H1 (cell line): ENCODE measurements around the gene MYOCD. TPM values are rescaled to one million over a fixed set of nuclear protein-coding genes. Genes with fewer than 3 reads are reported as not detected.

Experiments used
- CTCF ChIA-PET: fragments of 300-600 bp; sonication (Branson Sonifier 250); formaldehyde crosslinking; loops from one replicate; lab custom pipeline; 2021; ENCODE audit not compliant: partially characterized antibody; lab: Charles Lee
- POLR2A ChIA-PET: fragments of 300-600 bp; sonication (Branson Sonifier 250); formaldehyde crosslinking; loops from one replicate; lab custom pipeline; 2021; ENCODE audit warnings: inconsistent platforms; ENCODE audit not compliant: partially characterized antibody; lab: Charles Lee
- DNase-seq, 2 experiments: peaks; one replicate each; pipeline versions ENCODE4 v3.0.0 to v3.0.0-alpha.2; 2010 to 2022; ENCODE audit warnings: low spot score in 2 of 2, low read depth in 1 of 2, mixed read lengths in 1 of 2
- FAIRE-seq: peaks from 2 replicates; lab custom pipeline; 2011; peaks lifted over from hg19 to GRCh38; lab: Jason Lieb, UNC
- H2AFZ ChIP-seq: 2 replicates; pipeline ENCODE4 v1.8.1; 2012; ENCODE audit warnings: low read length, inconsistent platforms
- H2AK5ac ChIP-seq: 2 replicates; pipeline ENCODE4 v1.6.1; 2013; ENCODE audit warnings: low read depth, low read length
- H2BK120ac ChIP-seq: replicated peaks from 2 replicates; pipeline ENCODE3; 2013; ENCODE audit warnings: low read depth, low read length, inconsistent platforms
- H2BK12ac ChIP-seq: 2 replicates; pipeline ENCODE4 v1.6.1; 2013; ENCODE audit warnings: low read depth, low read length
- H2BK15ac ChIP-seq: 2 replicates; pipeline ENCODE4 v1.6.1; 2013; ENCODE audit warnings: low read length
- H2BK20ac ChIP-seq: 2 replicates; pipeline ENCODE4 v1.6.1; 2013; ENCODE audit warnings: low read length
- H2BK5ac ChIP-seq: 2 replicates; pipeline ENCODE4 v1.6.1; 2013; ENCODE audit warnings: low read depth, low read length
- H3K14ac ChIP-seq: 2 replicates; pipeline ENCODE4 v1.6.1; 2013; ENCODE audit warnings: inconsistent platforms; ENCODE audit not compliant: insufficient read length
- H3K18ac ChIP-seq: 2 replicates; pipeline ENCODE4 v1.6.1; 2013; ENCODE audit warnings: low read length; ENCODE audit errors: extremely low read depth
- H3K23ac ChIP-seq: 2 replicates; pipeline ENCODE4 v1.6.1; 2013; ENCODE audit warnings: inconsistent platforms; ENCODE audit not compliant: insufficient read length
- H3K23me2 ChIP-seq: 2 replicates; pipeline ENCODE4 v1.6.1; 2013; ENCODE audit warnings: low read depth, low read length
- H3K27ac ChIP-seq: 2 replicates; pipeline ENCODE4 v1.6.1; 2011; ENCODE audit warnings: low read depth, low read length, inconsistent platforms
- H3K27me3 ChIP-seq, 4 experiments: replicated peaks in 1 of 4; 1 replicate in 1 of 4; 2 replicates in 3 of 4; pipeline versions ENCODE4 v1.6.1 to v1.8.1; 2011 to 2013; ENCODE audit warnings: low read length in 3 of 4, mild to moderate bottlenecking in 3 of 4, inconsistent platforms in 2 of 4, mixed read lengths in 2 of 4, moderate library complexity in 1 of 4; ENCODE audit not compliant: control insufficient read depth in 3 of 4, insufficient read depth in 3 of 4; ENCODE audit errors: extremely low read depth in 1 of 4
- H3K36me3 ChIP-seq, 4 experiments: 2 replicates each; pipeline versions ENCODE4 v1.6.1 to v1.8.1; 2011 to 2013; ENCODE audit warnings: mild to moderate bottlenecking in 4 of 4, low read length in 3 of 4, moderate library complexity in 2 of 4, control low read depth in 1 of 4, inconsistent platforms in 1 of 4; ENCODE audit not compliant: insufficient read depth in 4 of 4, control insufficient read depth in 2 of 4
- H3K4ac ChIP-seq: replicated peaks from 2 replicates; pipeline ENCODE3; 2013; ENCODE audit warnings: low read length, low read depth, mixed read lengths, inconsistent platforms; ENCODE audit not compliant: insufficient read length
- H3K4me1 ChIP-seq, 4 experiments: replicated peaks in 1 of 4; 1 replicate in 1 of 4; 2 replicates in 3 of 4; pipeline versions ENCODE4 v1.6.1 to v1.8.1; 2011 to 2013; ENCODE audit warnings: low read length in 3 of 4, inconsistent platforms in 2 of 4, mixed read lengths in 1 of 4; ENCODE audit not compliant: insufficient read depth in 4 of 4, control insufficient read depth in 3 of 4
- H3K4me2 ChIP-seq, 2 experiments: 2 replicates each; pipeline versions ENCODE4 v1.6.1 to v1.8.1; 2011 to 2013; ENCODE audit warnings: low read depth in 2 of 2, low read length in 2 of 2, control low read depth in 1 of 2, inconsistent platforms in 1 of 2, mild to moderate bottlenecking in 1 of 2; ENCODE audit not compliant: insufficient read depth in 1 of 2
- H3K4me3 ChIP-seq, 4 experiments: fragments of 200-600, 300-600 bp in 1 of 4; sonication (generic), shearing (Covaris generic), sonication (Bioruptor Twin) in 1 of 4; 2 replicates each; pipeline versions ENCODE4 v1.5.1 to v1.8.1; 2011 to 2016; ENCODE audit warnings: low read length in 4 of 4, low read depth in 3 of 4, control low read depth in 2 of 4, inconsistent platforms in 2 of 4, mild to moderate bottlenecking in 2 of 4, mixed read lengths in 1 of 4, moderate library complexity in 1 of 4; ENCODE audit not compliant: insufficient read depth in 2 of 4; ENCODE audit errors: extremely low read depth in 1 of 4
- H3K56ac ChIP-seq: replicated peaks from 2 replicates; pipeline ENCODE3; 2013; ENCODE audit warnings: low read depth, mild to moderate bottlenecking, mixed read lengths, low read length, inconsistent platforms; ENCODE audit not compliant: insufficient read length
- H3K79me1 ChIP-seq: 2 replicates; pipeline ENCODE4 v1.6.1; 2013; ENCODE audit warnings: low read depth, low read length, control low read depth
- H3K79me2 ChIP-seq, 2 experiments: 2 replicates each; pipeline versions ENCODE4 v1.6.1 to v1.8.1; 2012 to 2013; ENCODE audit warnings: low read length in 2 of 2, mild to moderate bottlenecking in 2 of 2, inconsistent platforms in 1 of 2; ENCODE audit not compliant: insufficient read depth in 2 of 2, control insufficient read depth in 1 of 2
- H3K9ac ChIP-seq, 4 experiments: replicated peaks in 1 of 4; 1 replicate in 1 of 4; 2 replicates in 3 of 4; pipeline versions ENCODE4 v1.6.1 to v1.8.1; 2011 to 2013; ENCODE audit warnings: low read depth in 3 of 4, low read length in 3 of 4, control low read depth in 2 of 4, mild to moderate bottlenecking in 2 of 4, moderate library complexity in 2 of 4, inconsistent platforms in 1 of 4; ENCODE audit errors: extremely low read depth in 1 of 4
- H3K9me3 ChIP-seq, 2 experiments: 2 replicates each; pipeline versions ENCODE4 v1.6.1 to v1.8.1; 2012 to 2013; ENCODE audit warnings: mild to moderate bottlenecking in 2 of 2, moderate library complexity in 2 of 2, control low read depth in 1 of 2, inconsistent platforms in 1 of 2, low read depth in 1 of 2, low read length in 1 of 2, mixed read lengths in 1 of 2; ENCODE audit not compliant: insufficient read depth in 2 of 2
- H4K20me1 ChIP-seq, 2 experiments: replicated peaks in 1 of 2; 2 replicates each; pipeline versions ENCODE3 to v1.8.1; 2011 to 2013; ENCODE audit warnings: inconsistent platforms in 2 of 2, low read length in 2 of 2, mild to moderate bottlenecking in 1 of 2; ENCODE audit not compliant: insufficient read depth in 2 of 2, control insufficient read depth in 1 of 2
- H4K5ac ChIP-seq: 2 replicates; pipeline ENCODE4 v1.6.1; 2013; ENCODE audit warnings: low read length, low read depth, mixed read lengths, inconsistent platforms; ENCODE audit not compliant: insufficient read length
- H4K8ac ChIP-seq: 2 replicates; pipeline ENCODE4 v1.8.0; 2013; ENCODE audit warnings: mild to moderate bottlenecking, moderate library complexity, low read length, inconsistent platforms; ENCODE audit not compliant: insufficient read depth; ENCODE audit errors: extremely low read depth
- H4K91ac ChIP-seq: replicated peaks from 2 replicates; pipeline ENCODE3; 2013; ENCODE audit warnings: low read length, mixed read lengths, inconsistent platforms; ENCODE audit not compliant: insufficient read length
- ATF2 ChIP-seq: IDR thresholded peaks from 2 replicates; pipeline ENCODE4 v1.6.1; 2012; ENCODE audit warnings: low read length, inconsistent platforms
- BRCA1 ChIP-seq: IDR thresholded peaks from 2 replicates; pipeline ENCODE4 v1.6.1; 2012; ENCODE audit warnings: low read depth, low read length, improper control_type of control experiment
- CBX8 ChIP-seq: fragments of 300-800, 300-1000 bp; sonication (generic); IDR thresholded peaks from 2 replicates; pipeline ENCODE4 v1.7.1; 2016; ENCODE audit warnings: low read depth, low read length, borderline replicate concordance
- CHD2 ChIP-seq: IDR thresholded peaks from 2 replicates; pipeline ENCODE4 v1.6.1; 2012; ENCODE audit warnings: low read length, improper control_type of control experiment
- CTCF ChIP-seq, 3 experiments: IDR thresholded peaks; 1 replicate in 2 of 3; 2 replicates in 1 of 3; pipeline versions ENCODE4 v1.5.1 to v1.6.1; 2011; ENCODE audit warnings: low read length in 3 of 3, mild to moderate bottlenecking in 3 of 3, inconsistent platforms in 2 of 3, low read depth in 1 of 3, moderate library complexity in 1 of 3; ENCODE audit not compliant: insufficient read depth in 1 of 3; ENCODE audit errors: control extremely low read depth in 1 of 3
- GABPA ChIP-seq: IDR thresholded peaks from 2 replicates; pipeline ENCODE4 v1.6.1; 2011; ENCODE audit warnings: mild to moderate bottlenecking, low read length, moderate library complexity, borderline replicate concordance; ENCODE audit not compliant: insufficient read depth
- RFX5 ChIP-seq: IDR thresholded peaks from 2 replicates; pipeline ENCODE4 v1.6.1; 2011; ENCODE audit warnings: low read depth, low read length, improper control_type of control experiment, borderline replicate concordance
- TBP ChIP-seq: IDR thresholded peaks from 2 replicates; pipeline ENCODE4 v1.6.1; 2011; ENCODE audit warnings: low read depth, low read length, improper control_type of control experiment
- USF2 ChIP-seq: IDR thresholded peaks from 2 replicates; pipeline ENCODE4 v1.6.1; 2011; ENCODE audit warnings: low read length, improper control_type of control experiment
- WGBS, 2 experiments: shearing (Covaris generic) in 1 of 2; methylation state at CpG; one replicate each; pipeline versions ENCODE4 v1.1.6 to v1.1.7; 2013 to 2015; ENCODE audit warnings: low lambda C conversion rate in 2 of 2, mixed read lengths in 2 of 2, inconsistent platforms in 1 of 2, low coverage in 1 of 2, missing lambda C conversion rate in 1 of 2; ENCODE audit not compliant: insufficient replicate concordance in 2 of 2, insufficient coverage in 1 of 2, insufficient read length in 1 of 2; ENCODE audit errors: extremely low coverage in 1 of 2, missing lambda C conversion rate in 1 of 2; 5-methylcytosine and 5-hydroxymethylcytosine counted together
- polyA plus RNA-seq, 7 experiments: library from polyadenylated mRNA; depleted of rRNA in 3 of 7; stranded (reverse) in 5 of 7; unstranded in 2 of 7; fragments of >200 nt in 5 of 7; fragments of 200-250 nt in 2 of 7; gene quantifications; 1 replicate in 5 of 7; 2 replicates in 1 of 7; 4 replicates in 1 of 7; pipeline versions ENCODE4 v1.2.1 to v1.2.3, GENCODE V29; 2011 to 2013; ENCODE audit warnings: missing spikeins in 2 of 7, mixed read lengths in 2 of 7
- total RNA-seq: library from RNA; stranded (reverse); fragmentation: NEBNext Ultra II Directional; extraction: Animal tissue kit (Norgen Biotek cat#: 25700); gene quantifications from 2 replicates; pipeline ENCODE4 v1.2.1, GENCODE V29; 2021

MYOCD gene
- total and polyA plus RNA-seq, 2 of the 8 experiments (the other 6 are each of a cell fraction or from before 2014, with no cell fraction given): 0.30 to 4.9 TPM

- no peaks in the 10 kb centered on the region for H3K23me2 ChIP-seq
- H3K27me3 ChIP-seq: no peaks in the 10 kb centered on the region
- no peak overlapping the region for H3K4me3 ChIP-seq
- H3K4ac ChIP-seq: no peak overlapping the region
- ChIA-PET POLR2A (interaction anchor here (0.9 kb wide), 1 partner anchor 61 kb away, joined by 3 read pairs; no protein-coding TSS in a partner anchor), CTCF (interaction anchor here (1.7 kb wide), 1 partner anchor 14 kb away, joined by 10 read pairs; no protein-coding TSS in a partner anchor)
- no peak overlapping the region for H2AFZ ChIP-seq
- H4K8ac ChIP-seq: no peak overlapping the region
- no peaks in the 10 kb centered on the region for H3K36me3 ChIP-seq
- no peak overlapping the region for H2BK15ac ChIP-seq
- no peak overlapping the region for H3K18ac ChIP-seq
- H3K79me2 ChIP-seq: no peaks in the 10 kb centered on the region
- H4K5ac ChIP-seq: no peak overlapping the region
- no peak overlapping the region for H2AK5ac ChIP-seq
- no peak overlapping the region for H3K23ac ChIP-seq
- no peak for FAIRE-seq
- H2BK12ac ChIP-seq: no peak overlapping the region
- no peak overlapping the region for H3K27ac ChIP-seq
- no peaks in the 10 kb centered on the region for H3K79me1 ChIP-seq
- no peak for DNase-seq
- no peak overlapping the region for H4K91ac ChIP-seq
- H3K4me2 ChIP-seq: no peak overlapping the region
- no peaks in the 10 kb centered on the region for H3K4me1 ChIP-seq
- H3K14ac ChIP-seq: no peak overlapping the region
- no peak overlapping the region for H2BK120ac ChIP-seq
- no peaks in the 10 kb centered on the region for H4K20me1 ChIP-seq
- no peak overlapping the region for H2BK5ac ChIP-seq
- no peak overlapping the region for H3K9ac ChIP-seq
- 92% methylated on average over 5 of the region's 5 CpGs; no CpG with 5 or more reads in 1 of the 2 experiments for WGBS, 2 experiments
- no peak overlapping the region for H2BK20ac ChIP-seq
- H3K9me3 ChIP-seq: no peaks in the 10 kb centered on the region
- no peak overlapping the region for H3K56ac ChIP-seq
- no peak for TF ChIP-seq USF2
- no peak for TF ChIP-seq CTCF (IDR thresholded peaks at IDR 0.05; ENCODE audit: control extremely low read depth in 1 of 3, insufficient read depth in 1 of 3, low read depth in 1 of 3, low read length in 3 of 3)
- no peak for TF ChIP-seq ATF2
- TF ChIP-seq BRCA1: no peak
- TF ChIP-seq CBX8: no peak
- no peak for TF ChIP-seq RFX5
- no peak for TF ChIP-seq GABPA
- no peak for TF ChIP-seq TBP
- no peak for TF ChIP-seq CHD2
These were observed 15.3 kb downstream of the MYOCD start for GRCh38 chr17:12680993-12681392.
